Duodenal mucosa (tissue), 2 donors: Measurements from ENCODE around the gene ADCY1.
"Not testable (repeated sequence)": the region's sequence is repeated elsewhere in the genome, so short reads cannot be mapped to it uniquely, and the experiment has no call there.

ENCODE experiments used
- H3K27ac ChIP-seq: one replicate; pipeline ENCODE4 v1.7.0; 2013; ENCODE audit warnings: low read depth, low read length
- H3K27me3 ChIP-seq, 2 donors: one replicate each; pipeline ENCODE4 v1.7.0; 2013; ENCODE audit warnings: low read length in 2 of 2, control low read depth in 1 of 2; ENCODE audit not compliant: insufficient read depth in 2 of 2, control insufficient read depth in 1 of 2
- H3K36me3 ChIP-seq, 2 donors: one replicate each; pipeline ENCODE4 v1.7.0; 2013; ENCODE audit warnings: low read length in 2 of 2, control low read depth in 1 of 2; ENCODE audit not compliant: insufficient read depth in 2 of 2, control insufficient read depth in 1 of 2
- H3K4me1 ChIP-seq, 2 donors: one replicate each; pipeline ENCODE4 v1.7.0; 2013; ENCODE audit warnings: low read length in 2 of 2, control low read depth in 1 of 2; ENCODE audit not compliant: insufficient read depth in 2 of 2, control insufficient read depth in 1 of 2
- H3K4me3 ChIP-seq, 2 donors: one replicate each; pipeline ENCODE4 v1.7.0; 2013; ENCODE audit warnings: low read length in 2 of 2, low read depth in 1 of 2
- H3K9ac ChIP-seq, 2 donors: one replicate each; pipeline ENCODE4 v1.7.0; 2013; ENCODE audit warnings: low read length in 2 of 2, low read depth in 1 of 2
- H3K9me3 ChIP-seq, 2 donors: one replicate each; pipeline ENCODE4 v1.7.0; 2013; ENCODE audit warnings: low read length in 2 of 2, control low read depth in 1 of 2; ENCODE audit not compliant: control insufficient read depth in 1 of 2

ADCY1 gene

DNA sequence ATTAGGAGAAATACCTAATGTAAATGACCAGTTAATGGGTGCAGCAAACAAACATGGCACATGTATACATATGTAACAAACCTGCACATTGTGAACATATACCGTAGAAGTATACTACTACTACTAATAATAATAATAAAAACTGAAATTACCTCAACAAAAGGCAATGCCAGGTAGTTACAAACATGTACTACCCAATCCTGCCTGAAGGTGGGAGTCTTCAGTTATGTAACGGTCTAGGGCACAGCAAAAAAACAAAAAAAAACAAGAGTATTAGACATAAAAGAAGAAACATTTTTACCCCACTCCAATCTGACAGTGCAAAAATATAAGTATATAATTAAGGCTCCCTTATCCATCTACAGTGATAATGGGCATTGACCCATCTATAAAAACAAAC, 182.6 kb downstream of the ADCY1 start:
- not testable (repeated sequence) for H3K9me3 ChIP-seq, H3K27me3 ChIP-seq, H3K27ac ChIP-seq, H3K4me1 ChIP-seq, H3K4me3 ChIP-seq, H3K36me3 ChIP-seq, H3K9ac ChIP-seq

DNA sequence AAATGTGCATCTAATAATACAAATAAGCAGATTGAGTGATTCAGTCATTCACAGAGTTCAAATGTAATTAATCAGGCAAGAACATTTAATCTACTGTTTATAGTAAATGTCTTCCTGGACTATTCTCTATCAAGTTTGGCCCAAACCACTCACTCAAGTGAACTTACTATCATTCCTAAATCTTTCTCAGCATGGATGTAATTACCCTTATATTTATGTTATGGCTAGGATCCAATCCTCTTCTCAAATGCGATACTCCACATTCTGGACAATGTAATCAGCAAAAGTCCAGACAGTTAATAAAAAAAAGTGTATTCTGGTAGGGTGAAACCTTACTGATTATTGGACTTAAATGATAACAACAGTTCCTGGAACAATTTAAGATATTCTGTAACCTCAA, 185.3 kb downstream of the ADCY1 start:
- not testable (repeated sequence) for H3K27me3 ChIP-seq

DNA sequence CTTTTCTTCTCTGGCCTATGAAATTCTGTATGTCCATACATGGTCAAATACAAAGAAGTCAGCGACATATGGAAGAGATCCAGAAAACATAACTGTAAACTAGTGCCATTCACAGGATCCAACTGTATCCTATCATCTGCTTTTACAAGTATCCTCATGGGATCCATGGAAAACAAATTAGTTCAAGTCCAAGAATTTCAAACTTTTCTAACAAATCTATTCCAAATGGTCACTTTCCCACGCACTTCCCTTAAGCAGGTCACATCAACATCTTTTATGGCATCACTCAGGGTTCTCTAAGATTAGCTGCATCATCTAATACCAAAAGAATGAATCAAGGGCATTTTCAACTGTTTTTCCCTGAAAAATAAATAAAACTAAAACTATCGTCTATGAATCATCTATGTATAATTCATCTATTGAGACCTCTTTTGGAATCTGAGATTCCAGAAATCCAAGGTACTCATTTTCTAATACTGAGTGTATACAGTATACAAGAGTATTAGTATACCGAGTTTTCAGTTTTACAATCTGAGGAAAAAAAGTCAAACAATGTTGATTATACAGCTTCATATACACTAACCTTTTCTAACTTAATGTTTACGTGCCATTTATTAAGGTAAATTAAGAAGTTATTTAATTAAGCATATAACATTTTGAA, 187.5 kb downstream of the ADCY1 start:
- not testable (repeated sequence) for H3K4me1 ChIP-seq, H3K9me3 ChIP-seq, H3K27ac ChIP-seq, H3K36me3 ChIP-seq, H3K9ac ChIP-seq, H3K4me3 ChIP-seq, H3K27me3 ChIP-seq

More for the DNA sequence above, 185.3 kb downstream of the ADCY1 start:
- H3K27ac ChIP-seq, H3K36me3 ChIP-seq, H3K4me3 ChIP-seq, H3K9me3 ChIP-seq, H3K9ac ChIP-seq, H3K4me1 ChIP-seq: not testable (repeated sequence)

DNA sequence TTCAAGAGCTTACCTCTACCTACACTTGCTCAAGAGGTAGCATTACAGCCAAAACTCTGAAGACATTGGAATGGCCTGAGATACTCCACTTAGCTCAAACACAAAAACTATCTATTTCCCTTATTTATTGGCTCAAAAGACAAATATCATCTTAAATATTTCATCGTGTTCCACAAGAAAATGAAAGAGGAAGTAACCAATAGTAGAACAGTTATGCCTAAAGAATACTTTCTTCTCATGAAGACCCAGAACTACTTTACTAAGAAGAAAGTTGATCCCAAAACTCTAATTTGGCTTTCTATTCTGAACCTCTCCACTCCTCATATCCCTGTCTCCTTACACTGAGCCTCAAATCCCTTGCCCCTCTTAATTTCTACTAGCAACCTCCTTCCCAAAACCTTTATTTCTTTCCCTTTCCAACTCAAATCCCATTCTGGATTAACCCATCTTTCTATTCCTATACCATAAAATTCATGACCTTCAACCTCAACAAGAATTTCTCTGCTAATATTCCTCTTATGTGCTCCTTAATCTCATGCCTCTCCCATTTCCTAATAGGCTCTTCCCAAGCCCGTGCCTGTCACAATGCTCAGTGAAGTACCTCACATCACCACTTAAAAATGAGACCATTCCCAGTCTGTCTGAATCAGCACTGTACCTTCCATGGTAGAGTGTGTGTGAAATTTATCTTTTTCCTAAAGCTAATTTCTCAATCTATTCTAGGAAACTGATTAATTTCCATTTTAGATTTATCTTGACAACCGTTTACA, 188.2 kb downstream of the ADCY1 start:
- H3K4me3 ChIP-seq, H3K36me3 ChIP-seq, H3K4me1 ChIP-seq, H3K9me3 ChIP-seq, H3K27ac ChIP-seq, H3K9ac ChIP-seq, H3K27me3 ChIP-seq: not testable (repeated sequence)

DNA sequence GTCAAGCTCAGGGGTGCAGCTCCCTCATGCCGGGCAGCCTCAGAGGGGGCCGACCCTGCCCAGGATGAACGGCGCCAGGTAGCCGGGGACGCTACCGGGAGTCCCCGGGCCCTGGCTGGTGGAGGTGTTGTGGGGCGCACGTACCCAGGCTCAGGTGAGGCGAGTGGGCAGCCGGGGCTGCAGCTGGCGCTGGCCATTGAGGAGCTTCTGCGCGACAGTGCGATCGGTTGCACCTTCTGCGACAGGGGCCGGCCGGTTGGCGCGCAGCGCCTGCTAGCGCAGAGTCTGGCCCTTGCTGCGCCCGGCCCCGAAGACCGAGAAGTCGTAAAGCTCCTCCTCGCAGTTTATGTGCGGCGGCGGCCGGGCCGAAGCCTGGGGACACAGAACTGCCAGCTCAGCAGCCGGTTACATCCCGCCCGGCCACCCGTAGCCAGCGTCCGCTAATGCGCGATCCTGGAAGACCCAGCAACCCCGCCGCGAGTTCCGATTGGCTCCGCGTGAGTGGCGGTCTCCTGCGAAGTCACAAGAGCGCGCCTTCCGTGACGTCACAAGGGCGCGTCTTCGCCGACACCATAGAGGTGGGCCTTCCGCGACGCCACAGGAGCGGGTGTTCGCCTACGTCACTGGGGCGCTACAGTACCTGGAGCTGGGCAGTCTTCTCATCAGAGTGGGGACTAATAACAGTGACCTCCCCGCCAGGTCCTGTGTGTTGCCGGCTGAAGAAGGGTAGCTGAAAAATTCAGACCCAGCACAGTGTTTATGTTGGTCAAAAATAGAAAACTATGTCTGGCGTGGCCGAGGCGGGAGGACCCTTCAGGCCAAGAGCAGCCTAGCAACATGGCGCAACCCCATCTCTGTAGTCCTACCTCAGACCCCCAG, 194.6 kb downstream of the ADCY1 start:
- H3K36me3 ChIP-seq, H3K9me3 ChIP-seq, H3K27me3 ChIP-seq, H3K4me1 ChIP-seq: not testable (repeated sequence)
- Histone ChIP-seq H3K4me3 (peak overlapping the region; percentile 68 to 82), H3K9ac (peak overlapping the region; percentile 71 to 80), H3K27ac (peak overlapping the region; percentile 89)

DNA sequence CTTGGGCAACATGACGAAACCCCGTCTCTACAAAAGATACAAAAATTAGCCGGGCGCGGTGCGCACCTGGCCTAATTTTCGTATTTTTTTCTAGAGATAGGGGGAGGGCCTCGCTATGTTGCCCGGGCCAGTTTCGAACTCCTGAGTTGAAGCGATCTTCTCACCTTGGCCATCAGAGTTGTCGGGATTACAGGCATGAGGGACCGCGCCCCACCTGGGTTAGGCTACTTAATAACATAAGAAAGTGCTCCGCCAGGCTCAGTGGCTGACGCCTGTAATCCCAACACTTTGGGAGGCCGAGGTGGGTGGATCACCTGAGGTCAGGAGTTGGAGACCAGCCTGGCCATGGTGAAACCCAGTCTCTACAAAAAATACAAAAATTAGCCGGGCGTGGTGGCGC, 195.5 kb downstream of the ADCY1 start:
- peak overlapping the region in 1 of 2 donors; percentile 71 for H3K9ac ChIP-seq
- H3K27me3 ChIP-seq, H3K4me1 ChIP-seq, H3K27ac ChIP-seq, H3K9me3 ChIP-seq, H3K36me3 ChIP-seq: not testable (repeated sequence)
- peak overlapping the region in 1 of 2 donors; percentile 82 for H3K4me3 ChIP-seq
